K562 (cell line): ENCODE results near the gene RPTOR. TPM values are rescaled to one million over a fixed set of nuclear protein-coding genes. Genes with fewer than 3 reads are reported as not detected.

Source experiments
- ATAC-seq: fragments of 200-7000 bp; cut with Tn5 transposase; 3 replicates; pipeline ENCODE4 v1.9.1; 2020; ENCODE audit warnings: moderate library complexity
- BruUV-seq: library from RNA; stranded (reverse); fragments of 400-500 nt; replicated peaks from 2 replicates; lab custom pipeline; 2021; lab: Mats Ljungman, UMichigan
- CTCF ChIA-PET: fragments of 300-600 bp; formaldehyde crosslinking; extraction: SDS; loops from one replicate; lab custom pipeline; 2021; ENCODE audit warnings: low intra/inter-chr PET ratio; lab: Yijun Ruan, JAX
- POLR2A ChIA-PET: fragments of 300-600, 350-650 bp; sonication (Branson Sonifier 250); formaldehyde crosslinking; extraction: SDS; loops from one replicate; lab custom pipeline; 2021; ENCODE audit warnings: antibody characterized with exemption, inconsistent platforms; lab: Yijun Ruan, JAX
- DNase-seq, 4 experiments: peaks; one replicate each; pipeline versions ENCODE4 v3.0.0 to v3.0.0-alpha.2; 2011 to 2018; ENCODE audit warnings: low spot score in 3 of 4, mixed read lengths in 3 of 4; ENCODE audit errors: extremely low read depth in 1 of 4
- FAIRE-seq: peaks from 2 replicates; lab custom pipeline; 2011; peaks lifted over from hg19 to GRCh38; lab: Jason Lieb, UNC
- H2AFZ ChIP-seq: 2 replicates; pipeline ENCODE4 v1.6.0; 2011; ENCODE audit warnings: low read depth, low read length, control low read depth, inconsistent platforms
- H3K27ac ChIP-seq: fragments of 200-600 bp; 3 replicates; pipeline ENCODE4 v1.8.0; 2011; ENCODE audit warnings: low read depth, mild to moderate bottlenecking, control low read depth, inconsistent platforms, low read length, moderate library complexity, mixed read lengths; ENCODE audit errors: extremely low read depth
- H3K27me3 ChIP-seq, 2 experiments: fragments of 300-600 bp in 1 of 2; 2 replicates in 1 of 2; 3 replicates in 1 of 2; pipeline versions ENCODE4 v1.6.0 to v1.8.0; 2011; ENCODE audit warnings: inconsistent platforms in 2 of 2, low read length in 2 of 2, mild to moderate bottlenecking in 1 of 2, mixed read lengths in 1 of 2, moderate library complexity in 1 of 2; ENCODE audit not compliant: control insufficient read depth in 2 of 2, insufficient read depth in 2 of 2
- H3K36me3 ChIP-seq: fragments of 300-600 bp; 3 replicates; pipeline ENCODE4 v1.8.0; 2011; ENCODE audit warnings: mild to moderate bottlenecking, low read length, inconsistent platforms; ENCODE audit not compliant: control insufficient read depth, insufficient read depth
- H3K4me1 ChIP-seq, 2 experiments: fragments of 200-600 bp in 1 of 2; replicated peaks in 1 of 2; 2 replicates in 1 of 2; 3 replicates in 1 of 2; pipeline versions ENCODE4 v1.5.1 to v1.8.0; 2011; ENCODE audit warnings: inconsistent platforms in 2 of 2, low read length in 2 of 2, mild to moderate bottlenecking in 1 of 2, mixed read lengths in 1 of 2, moderate library complexity in 1 of 2; ENCODE audit not compliant: control insufficient read depth in 2 of 2, insufficient read depth in 2 of 2
- H3K4me2 ChIP-seq: 2 replicates; pipeline ENCODE4 v1.6.1; 2011; ENCODE audit warnings: low read length, control low read depth, inconsistent platforms, mixed read lengths; ENCODE audit not compliant: insufficient read depth
- H3K4me3 ChIP-seq: fragments of 200-600 bp; sonication (generic), shearing (Covaris generic); 2 replicates; pipeline ENCODE4 v1.5.1; 2016; ENCODE audit warnings: control low read depth, inconsistent platforms
- H3K79me2 ChIP-seq: fragments of 200-600 bp; 3 replicates; pipeline ENCODE4 v1.8.0; 2011; ENCODE audit warnings: low read length, inconsistent platforms; ENCODE audit not compliant: control insufficient read depth, insufficient read depth
- H3K9ac ChIP-seq, 2 experiments: 2 replicates each; pipeline versions ENCODE4 v1.6.0 to v1.6.1; 2011; ENCODE audit warnings: low read depth in 2 of 2, low read length in 2 of 2, control low read depth in 1 of 2, inconsistent platforms in 1 of 2, mild to moderate bottlenecking in 1 of 2, mixed read lengths in 1 of 2; ENCODE audit not compliant: insufficient read depth in 1 of 2
- H3K9me1 ChIP-seq: one replicate; pipeline ENCODE4 v1.6.0; 2011; ENCODE audit warnings: inconsistent platforms, mild to moderate bottlenecking, low read length, moderate library complexity; ENCODE audit not compliant: control insufficient read depth, insufficient read depth
- H3K9me3 ChIP-seq: replicated peaks from 2 replicates; pipeline ENCODE4 v1.5.1; 2011; ENCODE audit warnings: low read depth, low read length, inconsistent platforms; ENCODE audit not compliant: control insufficient read depth, insufficient read depth
- H4K20me1 ChIP-seq: replicated peaks from 2 replicates; pipeline ENCODE4 v1.6.1; 2011; ENCODE audit warnings: low read length, inconsistent platforms, mixed read lengths; ENCODE audit not compliant: control insufficient read depth, insufficient read depth
- ARHGAP35 ChIP-seq: fragments of 450-650 bp; IDR thresholded peaks from 2 replicates; pipeline ENCODE4 v1.6.1; 2018; ENCODE audit not compliant: partially characterized antibody
- SFPQ ChIP-seq: fragments of 200-400 bp; formaldehyde crosslinking; IDR thresholded peaks from 2 replicates; pipeline ENCODE4 v1.6.1; 2017; ENCODE audit warnings: mild to moderate bottlenecking, low read depth, low read length, moderate library complexity
- SREBF2 ChIP-seq: sonication (generic); formaldehyde crosslinking; IDR thresholded peaks from 2 replicates; pipeline ENCODE4 v1.4.0; 2020; ENCODE audit warnings: mild to moderate bottlenecking, missing genetic modification reagents
- SRF ChIP-seq, 2 experiments: fragments of 250-450, 450-650 bp in 1 of 2; sonication (Bioruptor Pico) in 1 of 2; sonication (generic) in 1 of 2; formaldehyde crosslinking; IDR thresholded peaks; 2 replicates each; pipeline versions ENCODE4 v1.5.0 to v1.5.1; 2020 to 2022; ENCODE audit warnings: mild to moderate bottlenecking in 1 of 2, missing genetic modification reagents in 1 of 2
- ZNF140 ChIP-seq: fragments of 250-450 bp; sonication (Bioruptor Pico); IDR thresholded peaks from 2 replicates; pipeline ENCODE4 v1.8.0; 2021; ENCODE audit warnings: moderate library complexity, mild to moderate bottlenecking, inconsistent platforms
- WGBS: fragments of 100-300 bp; shearing (Covaris generic); methylation state at CpG from one replicate; pipeline ENCODE4 v1.1.6; 2016; ENCODE audit warnings: low coverage, mixed read lengths; ENCODE audit not compliant: insufficient coverage; ENCODE audit errors: missing lambda C conversion rate; 5-methylcytosine and 5-hydroxymethylcytosine counted together
- in situ Hi-C: fragments of 300-500 bp; cut with MboI; formaldehyde crosslinking; loops from 4 replicates; pipeline ENCODE4 v1.15.0; 2018; ENCODE audit warnings: inconsistent platforms, mixed read lengths
- intact Hi-C: fragments of 100-400 bp; cut with micrococcal nuclease; formaldehyde crosslinking; loops from 2 replicates; pipeline ENCODE4 v1.14.2; 2022
- polyA plus RNA-seq, 8 experiments: library from polyadenylated mRNA; depleted of rRNA in 4 of 8; stranded (reverse) in 5 of 8; unstranded in 3 of 8; fragments of >200 nt; fragmentation: Nextera tagmentation in 2 of 8; fragmentation: Illumina TruSeq in 1 of 8; extraction: Ambion mirVana in 2 of 8; extraction: Trizol in 1 of 8; gene quantifications; 2 replicates each; pipeline versions ENCODE4 v1.2.1 to v1.2.3, GENCODE V29; 2011 to 2014; ENCODE audit warnings: inconsistent platforms in 1 of 8, missing spikeins in 1 of 8
- total RNA-seq, 7 experiments: library from RNA; depleted of rRNA in 6 of 7; stranded (reverse); fragments of >200 nt in 6 of 7; fragmentation: Illumina TruSeq in 2 of 7; extraction: Trizol in 2 of 7; gene quantifications; 2 replicates each; pipeline versions ENCODE4 v1.2.1 to v1.2.3, GENCODE V29; 2011 to 2021; ENCODE audit warnings: low replicate concordance in 1 of 7

The RPTOR gene
- total and polyA plus RNA-seq, 9 of the 15 experiments (the other 6 are each of a cell fraction or from before 2014, with no cell fraction given) = 0.24 to 54.1 (median 10.2) TPM

DNA sequence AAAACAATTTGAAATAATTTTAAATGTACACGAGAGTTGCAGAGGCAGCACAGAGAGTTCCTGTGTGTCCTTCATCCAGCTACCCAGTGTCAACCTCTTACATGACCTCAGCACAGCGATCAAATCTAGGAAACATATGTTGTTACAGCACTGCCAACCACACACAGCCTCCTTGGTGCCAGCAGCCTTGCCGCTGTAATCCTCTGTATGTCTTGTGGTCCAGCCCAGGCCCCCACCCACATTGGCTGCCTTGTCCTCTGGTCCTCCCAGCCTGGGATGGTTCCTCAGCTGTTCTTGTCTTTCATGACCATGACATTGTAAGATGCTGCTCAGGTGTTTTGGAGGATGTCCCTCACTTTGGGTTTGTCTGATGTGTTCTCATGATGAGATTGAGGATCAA, 178.0 kb downstream of the RPTOR start (continued):
- TF ChIP-seq SFPQ = no peak

DNA sequence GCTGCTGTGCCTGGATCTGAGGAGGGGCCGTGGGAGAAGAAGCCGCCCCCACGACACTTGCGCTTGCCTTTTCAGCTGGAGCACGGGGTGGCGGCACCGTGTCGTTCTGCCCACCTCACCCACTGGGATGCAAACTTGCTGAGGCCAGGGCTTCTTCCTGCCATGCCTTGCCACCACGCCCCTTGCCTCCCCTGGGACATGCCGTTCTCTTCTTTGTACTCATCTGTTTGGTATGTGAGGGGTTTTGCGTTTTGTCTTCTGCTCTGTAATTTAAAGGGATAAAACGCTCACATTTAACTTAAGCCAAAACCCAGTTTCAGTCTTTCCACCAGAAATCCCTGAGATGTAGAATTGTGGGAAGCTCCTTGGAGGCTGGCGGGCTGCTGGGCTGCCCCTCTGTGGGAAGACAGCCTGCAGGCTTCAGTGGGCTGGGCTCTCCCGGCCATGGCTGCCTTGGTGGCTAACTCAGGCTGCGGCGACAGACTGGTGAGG, 180.2 kb downstream of the RPTOR start:
- CTCF ChIA-PET = interaction anchor here (0.7 kb wide), 1 partner anchor 85 kb away, joined by 3 read pairs; no protein-coding TSS in a partner anchor
- no peak overlapping the region for H3K27ac ChIP-seq
- no peaks in the 10 kb centered on the region for H3K9me3 ChIP-seq
- H2AFZ ChIP-seq = no peak overlapping the region
- TF ChIP-seq SRF (CRISPR knock-in tag; IDR thresholded peaks at IDR 0.05) (no peak), ARHGAP35 (no peak), ZNF140 (no peak), SREBF2 (CRISPR knock-in tag) (no peak)
- in situ Hi-C loops (no loop called here), intact Hi-C loops (no loop called here)
- no peak overlapping the region for H3K4me3 ChIP-seq
- FAIRE-seq (no peak), DNase-seq (no peak), ATAC-seq (no peak)
- no peaks in the 10 kb centered on the region for H3K27me3 ChIP-seq
- H3K36me3 ChIP-seq = peaks cover 3% of the 10 kb centered on the region; the same call in 2 of the 3 replicates
- POLR2A ChIA-PET = interaction anchor here (1.2 kb wide), 1 partner anchor 164 kb away, joined by 3 read pairs; no protein-coding TSS in a partner anchor
- no peak overlapping the region for H3K4me2 ChIP-seq
- H4K20me1 ChIP-seq = peaks cover 6% of the 10 kb centered on the region
- BruUV-seq = no TSS peak
- no peak overlapping the region for H3K9ac ChIP-seq
- 91% methylated on average over 11 of the region's 16 CpGs for WGBS
- H3K9me1 ChIP-seq = no peaks in the 10 kb centered on the region
- peaks cover 0 to 20% of the 10 kb centered on the region in 2 experiments; a peak in 2 of 5 replicates for H3K4me1 ChIP-seq
- H3K79me2 ChIP-seq = peaks cover 22% of the 10 kb centered on the region
